Skeletal muscle cell (primary cell): ENCODE measurements around the gene OXT.
"Not testable (repeated sequence)": the region's sequence is repeated elsewhere in the genome, so short reads cannot be mapped to it uniquely, and the experiment has no call there.

Experiments
- DNase-seq: peaks from one replicate; pipeline ENCODE4 v3.0.0-alpha.2; 2010; ENCODE audit warnings: low read depth
- H3K4me3 ChIP-seq: 2 replicates; pipeline ENCODE4 v1.5.1; 2011; ENCODE audit warnings: low read depth, mild to moderate bottlenecking, control low read depth, low read length, moderate library complexity

Gene OXT

DNA sequence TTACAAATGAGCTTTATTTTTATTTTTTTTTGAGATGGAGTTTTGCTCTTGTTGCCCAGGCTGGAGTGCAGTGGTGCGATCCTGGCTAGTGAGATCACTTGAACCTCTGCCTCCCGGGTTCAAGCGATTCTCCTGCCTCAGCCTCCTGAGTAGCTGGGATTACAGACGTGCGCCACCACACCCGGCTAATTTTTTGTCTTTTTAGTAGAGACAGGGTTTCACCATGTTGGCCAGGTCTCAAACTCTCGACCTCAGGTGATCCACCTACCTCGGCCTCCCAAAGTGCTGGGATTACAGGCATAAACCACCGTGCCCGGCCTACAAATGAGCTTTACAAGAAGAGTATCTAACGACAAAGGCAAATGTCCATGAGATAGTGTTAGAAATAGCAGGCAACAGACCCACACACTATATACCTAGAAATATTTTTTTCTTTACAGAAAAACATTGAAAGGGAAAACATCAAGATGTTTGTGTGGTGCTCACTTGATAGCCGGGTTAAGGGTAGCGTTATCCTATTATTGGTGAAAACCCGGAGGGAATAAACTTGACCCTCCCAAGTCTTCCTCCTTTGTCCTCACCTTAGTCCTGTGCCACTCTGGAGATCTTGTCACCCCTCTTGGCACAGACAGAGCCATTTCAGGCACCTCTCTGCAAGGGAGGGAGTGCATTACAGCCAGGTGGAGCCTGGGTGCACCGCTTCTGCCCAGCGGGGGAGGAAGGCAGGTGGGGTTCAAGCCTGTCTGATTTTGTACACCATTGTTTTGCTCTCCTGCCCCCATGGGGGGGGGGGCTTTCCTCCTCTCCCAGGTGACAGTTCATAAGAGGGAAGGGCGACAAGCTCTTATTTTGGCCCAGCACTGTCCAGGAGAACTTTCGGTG, 34.1 kb downstream of the OXT start:
- no peak overlapping the region for H3K4me3 ChIP-seq
- DNase-seq = no peak

DNA sequence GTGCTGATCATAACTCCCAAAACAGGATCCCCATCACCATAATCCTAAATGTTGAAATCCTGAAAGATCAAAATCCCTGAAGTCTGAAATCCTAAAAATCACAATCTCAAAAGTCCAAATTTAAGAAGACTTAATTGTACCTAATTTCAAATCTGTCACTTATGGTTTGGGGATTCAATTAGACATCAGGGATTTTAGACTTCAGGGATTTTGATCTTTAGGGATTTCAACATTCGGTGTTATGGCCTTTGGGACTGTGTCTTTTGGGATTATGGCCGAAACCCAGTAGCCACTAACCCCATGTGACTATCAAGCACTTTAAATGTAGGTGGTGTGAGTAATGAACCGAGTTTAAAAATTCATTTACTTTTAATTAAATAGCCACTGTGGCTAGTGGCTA, 34.8 kb downstream of the OXT start:
- DNase-seq = no peak
- no peak overlapping the region for H3K4me3 ChIP-seq

DNA sequence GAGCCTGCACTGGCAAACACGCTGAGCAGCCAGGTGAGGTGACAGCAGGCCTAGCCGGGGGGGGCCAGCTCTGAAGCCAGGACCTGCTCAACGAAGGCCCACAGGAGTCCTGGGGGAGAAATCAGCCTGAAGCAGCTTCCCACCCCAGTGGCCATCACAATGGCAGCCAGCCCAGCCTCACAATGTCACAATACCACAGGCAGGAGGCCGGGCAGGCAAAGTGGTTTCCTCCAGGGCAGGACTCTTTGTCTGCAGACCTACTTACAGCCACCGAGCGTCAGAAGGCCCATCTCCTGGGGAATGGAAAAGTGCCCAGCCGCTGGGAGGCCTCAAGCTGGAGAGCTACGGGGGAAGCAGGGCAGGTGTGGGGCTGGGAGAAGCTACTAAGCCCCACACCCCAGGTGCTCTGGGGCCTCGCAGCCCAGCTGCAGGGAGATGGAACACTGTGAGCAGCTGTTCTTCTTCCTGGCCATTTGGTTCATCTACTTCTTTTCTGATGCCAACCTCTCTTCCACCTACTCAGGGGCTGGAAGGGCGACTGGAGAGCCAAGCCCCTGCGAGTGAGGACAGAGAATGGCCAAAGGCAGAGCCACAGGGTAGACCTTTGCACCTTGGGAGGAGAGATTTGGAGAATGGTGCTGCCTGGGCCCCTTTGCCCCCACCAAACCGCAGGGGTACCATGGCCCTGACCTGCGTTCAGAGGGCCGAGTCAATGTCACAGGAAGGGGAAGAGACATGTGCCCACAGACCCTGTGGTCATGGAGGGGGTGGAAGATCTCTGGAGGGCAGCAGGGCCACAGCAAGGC, 35.4 kb downstream of the OXT start:
- H3K4me3 ChIP-seq = no peak overlapping the region
- no peak for DNase-seq

DNA sequence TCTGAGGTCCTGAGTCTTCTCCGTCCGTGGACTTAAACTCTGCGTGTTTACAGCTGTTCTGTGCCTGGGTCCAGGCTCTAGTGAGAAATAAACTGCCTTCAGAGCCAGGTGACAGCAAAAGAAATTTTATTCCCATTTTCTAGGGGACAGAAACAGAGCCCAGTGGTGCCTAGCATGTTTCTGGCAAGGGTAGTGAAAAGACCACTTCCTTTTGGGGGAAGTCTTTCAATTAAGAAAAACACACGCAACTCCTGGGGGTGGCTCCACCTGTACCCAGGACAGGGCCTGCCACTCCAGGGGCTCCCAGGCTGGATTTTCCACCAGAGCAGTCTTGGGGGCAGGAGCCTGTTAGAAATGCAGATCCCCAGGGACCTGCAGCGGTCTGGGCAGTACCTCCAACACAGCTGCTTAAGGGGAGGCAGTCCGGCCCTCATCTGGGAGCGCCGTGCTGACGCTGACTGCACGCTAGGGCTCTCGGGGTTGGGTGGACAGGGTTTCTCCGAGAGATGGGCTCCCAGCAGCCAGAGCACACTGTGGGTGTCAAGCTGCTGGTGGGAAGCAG, 36.1 kb downstream of the OXT start:
- DNase-seq = no peak
- H3K4me3 ChIP-seq = no peak overlapping the region

DNA sequence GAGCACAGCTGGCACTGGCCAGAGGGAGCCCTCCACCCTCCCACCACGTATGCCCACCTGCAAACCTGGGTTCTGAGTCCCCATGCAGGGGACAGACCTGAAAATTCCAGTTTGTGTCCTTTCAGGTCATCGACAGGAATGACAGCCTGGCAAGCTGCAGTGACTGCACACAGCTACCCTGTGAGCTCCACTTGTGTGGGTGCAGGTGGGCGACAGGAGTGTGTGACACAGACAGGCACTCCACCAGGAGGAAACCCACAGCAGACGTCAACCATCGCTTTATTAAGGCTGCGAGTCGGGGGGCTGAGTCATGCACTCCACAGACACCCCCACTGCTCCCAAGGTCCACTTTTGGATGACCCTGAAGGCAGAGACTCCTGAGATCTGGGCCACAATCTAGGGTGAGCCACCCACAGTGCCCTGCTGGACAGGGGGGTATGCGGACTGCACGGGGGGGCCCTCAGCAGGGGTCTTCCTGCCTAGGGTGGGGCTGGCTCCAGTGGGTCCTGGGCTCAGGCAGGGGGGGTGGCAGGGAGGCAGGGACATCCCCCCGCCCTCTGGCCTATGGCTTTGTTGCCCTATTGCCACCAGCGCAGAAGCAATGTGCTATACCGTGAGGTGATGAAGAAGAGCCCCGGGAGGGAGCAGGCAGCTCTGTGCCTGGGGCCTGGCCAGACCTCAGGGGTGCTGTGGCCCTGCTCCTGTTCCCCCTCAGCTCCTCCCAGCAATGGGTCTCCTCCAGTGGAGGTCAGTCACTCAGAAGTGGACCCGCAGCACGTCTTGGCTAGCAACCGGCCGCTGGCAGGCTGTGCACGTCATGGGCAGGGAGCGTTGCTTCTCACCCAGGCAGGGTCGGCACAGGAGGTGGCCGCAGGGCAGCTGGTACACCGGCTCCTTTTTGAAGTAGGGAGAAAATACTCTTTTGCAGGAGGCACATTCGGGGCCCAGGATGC, 38.2 kb downstream of the OXT start:
- no peak for DNase-seq
- no peak overlapping the region for H3K4me3 ChIP-seq

DNA sequence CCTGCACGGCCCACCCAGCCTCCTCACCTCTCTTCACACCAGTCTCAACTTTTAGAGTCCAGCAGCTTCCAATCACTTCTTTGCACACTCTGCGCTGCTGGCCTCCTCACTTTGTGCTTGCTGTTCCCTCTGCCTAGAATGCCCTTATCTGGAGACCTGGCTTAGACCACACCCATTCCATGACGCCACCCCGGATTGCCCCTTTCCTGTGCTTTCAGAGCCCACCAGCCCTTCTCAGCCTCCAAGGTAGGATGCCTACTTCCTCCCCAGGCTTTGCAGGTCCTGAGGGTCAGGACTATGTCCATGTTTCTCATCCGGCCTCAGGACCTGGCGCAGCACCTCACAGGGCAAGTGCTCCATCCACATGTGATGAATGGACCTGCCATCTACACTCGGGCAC, 40.1 kb downstream of the OXT start:
- no peak for DNase-seq
- H3K4me3 ChIP-seq = no peak overlapping the region

DNA sequence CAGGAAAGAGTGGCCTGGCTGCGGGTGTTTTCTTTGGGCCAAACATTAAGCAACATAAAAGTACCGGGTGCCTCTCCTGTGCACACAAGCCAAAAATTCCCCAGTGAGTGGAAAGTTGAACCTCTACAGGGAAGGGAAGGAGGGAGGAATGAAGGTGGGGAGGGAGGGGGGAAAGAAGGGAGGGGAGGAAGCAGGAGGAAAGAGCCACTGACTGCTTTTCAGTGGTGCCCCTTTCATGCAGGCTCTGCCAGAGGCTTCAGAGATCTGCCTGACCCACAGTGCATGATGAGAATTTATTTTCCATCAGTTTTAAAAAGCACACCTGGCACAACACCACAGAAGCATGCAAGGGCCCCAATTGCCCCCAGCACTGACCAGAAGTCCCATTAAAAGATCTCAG, 40.6 kb downstream of the OXT start:
- no peak for DNase-seq
- no peak overlapping the region for H3K4me3 ChIP-seq

DNA sequence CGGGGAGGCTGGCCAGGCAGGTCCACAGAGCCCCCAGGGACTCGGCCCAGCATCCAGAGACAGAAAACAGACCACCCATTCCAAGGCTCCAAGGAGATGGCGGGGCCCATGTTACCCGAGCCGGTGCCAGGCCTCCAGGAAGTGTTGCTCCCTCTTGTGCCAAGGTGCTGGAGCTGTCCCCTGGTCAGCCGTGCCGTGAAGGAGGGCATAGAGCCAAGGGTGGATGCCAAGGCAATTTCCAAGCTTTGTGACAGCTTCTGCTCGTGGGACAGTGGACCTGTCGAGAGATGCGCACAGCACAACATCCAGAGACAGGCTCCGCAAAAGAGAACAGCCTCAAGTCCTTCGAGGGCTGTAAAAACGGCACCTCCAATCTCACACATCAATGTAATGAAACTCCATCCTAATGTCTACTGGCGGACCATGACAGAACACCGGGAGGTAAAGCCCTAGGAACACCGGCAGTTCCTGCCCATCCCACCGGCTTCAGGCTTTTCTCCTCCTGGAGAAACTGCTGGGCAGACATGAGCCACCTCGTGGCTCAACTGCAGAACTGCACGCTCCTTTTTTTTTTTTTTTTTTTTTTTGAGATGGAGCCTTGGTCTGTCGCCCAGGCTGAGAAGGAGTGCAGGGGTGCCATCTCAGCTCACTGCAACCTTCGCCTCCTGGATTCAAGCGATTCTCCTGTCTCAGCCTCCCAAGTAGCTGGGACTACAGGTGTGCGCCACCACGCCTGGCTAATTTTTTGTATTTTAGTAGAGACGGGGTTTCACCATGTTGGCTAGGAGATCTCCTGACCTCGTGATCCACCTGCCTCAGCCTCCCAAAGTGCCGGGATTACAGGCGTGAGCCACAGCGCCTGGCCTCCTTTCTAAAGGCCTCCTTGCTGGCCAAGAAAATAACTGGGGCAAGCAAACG, 44.0 kb downstream of the OXT start:
- H3K4me3 ChIP-seq = no peak overlapping the region
- no peak for DNase-seq

DNA sequence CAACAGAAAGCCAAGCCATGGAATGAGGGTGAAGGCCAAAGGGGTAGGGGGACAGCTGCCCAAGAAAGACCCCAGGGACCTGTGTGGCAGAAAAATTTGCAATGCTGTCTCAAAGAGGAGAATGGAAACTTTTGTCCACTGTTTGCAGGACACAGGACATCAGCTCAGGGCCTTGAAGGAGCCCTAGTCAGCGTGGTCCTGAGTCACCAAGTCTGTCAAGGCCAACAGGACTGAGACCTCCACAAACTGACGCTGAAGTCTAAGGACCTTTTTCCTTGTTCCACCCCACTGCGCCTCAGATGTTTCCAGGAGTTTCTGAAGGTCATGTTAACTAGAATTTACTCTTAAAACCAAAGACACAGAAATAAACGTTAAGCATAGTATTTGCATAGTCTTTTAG, 44.9 kb downstream of the OXT start:
- no peak overlapping the region for H3K4me3 ChIP-seq
- no peak for DNase-seq

DNA sequence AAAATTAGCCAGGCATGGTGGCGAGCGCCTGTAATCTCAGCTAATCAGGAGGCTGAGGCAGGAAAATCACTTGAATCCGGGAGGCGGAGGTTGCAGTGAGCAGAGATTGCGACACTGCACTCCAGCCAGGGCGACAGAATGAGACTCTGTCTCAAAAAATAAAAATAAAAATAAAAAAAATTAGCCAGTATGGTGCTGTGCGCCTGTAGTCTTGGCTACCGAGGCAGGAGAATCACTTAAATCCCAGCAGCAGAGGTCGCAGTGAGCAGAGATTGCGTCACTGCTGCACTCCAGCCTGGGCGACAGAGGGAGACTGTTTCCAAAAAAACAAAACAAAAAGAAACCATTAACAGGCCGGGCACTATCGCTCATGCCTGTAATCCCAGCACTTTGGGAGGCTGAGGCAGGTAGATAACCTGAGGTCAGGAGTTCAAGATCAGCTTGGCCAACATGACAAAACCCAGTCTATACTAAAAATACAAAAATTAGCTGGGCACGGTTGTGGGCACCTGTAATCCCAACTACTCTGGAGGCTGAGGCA, 46.5 kb downstream of the OXT start:
- peak; percentile 19 for DNase-seq
- not testable (repeated sequence) for H3K4me3 ChIP-seq

DNA sequence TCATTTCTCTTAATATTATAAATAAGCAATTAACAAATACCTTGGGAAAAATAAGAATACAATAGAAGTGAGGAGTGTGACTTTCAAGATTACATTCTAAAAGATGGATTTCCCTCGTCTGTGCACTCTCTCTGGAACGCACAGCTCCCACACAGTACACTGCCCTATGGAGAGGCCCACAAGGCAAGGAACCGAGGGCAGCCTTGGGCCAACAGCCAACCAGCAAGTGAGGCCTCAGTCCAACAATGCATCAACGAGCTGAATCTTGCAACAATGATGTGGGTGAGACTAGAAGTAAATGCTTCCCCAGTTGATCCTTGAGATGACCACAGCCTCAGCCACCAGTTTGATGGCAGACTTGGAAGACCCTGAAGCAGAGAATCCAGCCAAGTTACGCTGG, 47.6 kb downstream of the OXT start:
- no peak overlapping the region for H3K4me3 ChIP-seq
- no peak for DNase-seq

DNA sequence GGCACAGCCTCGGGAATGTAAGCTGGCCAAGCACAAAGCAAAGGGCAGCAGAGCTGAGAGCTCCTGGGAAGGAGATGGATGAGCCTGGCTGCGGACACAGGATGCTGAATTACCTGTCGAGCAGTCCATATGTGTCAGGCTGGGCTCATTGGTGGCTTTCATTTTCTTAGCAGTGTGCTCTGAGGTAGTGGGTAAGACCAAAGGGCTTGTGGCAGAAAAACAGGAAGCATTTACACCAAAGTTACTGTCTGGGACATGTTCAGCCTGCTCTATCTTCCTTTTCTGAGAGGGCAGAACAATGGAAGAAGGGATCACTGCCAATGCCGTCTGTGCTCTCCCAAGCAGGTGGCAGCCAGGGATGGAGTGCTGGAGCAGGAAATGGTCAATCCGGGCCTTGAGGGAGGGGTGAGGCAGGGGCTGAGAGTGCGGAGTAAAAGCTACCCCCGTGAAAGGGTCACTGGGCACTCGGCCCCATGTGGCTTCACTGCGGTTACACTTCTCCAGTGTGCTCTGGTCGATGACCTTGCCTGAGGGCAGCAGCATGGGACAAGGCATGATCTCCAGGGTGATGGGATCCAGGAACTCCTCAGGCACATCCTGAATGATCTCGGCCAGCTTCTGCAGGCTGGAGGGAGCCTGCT, 50.0 kb downstream of the OXT start:
- DNase-seq = no peak
- H3K4me3 ChIP-seq = no peak overlapping the region
